ENCODE data around the gene XPA.
"Not testable (repeated sequence)": the region's sequence is repeated elsewhere in the genome, so short reads cannot be mapped to it uniquely, and the experiment has no call there.

Gene XPA

GRCh38 chr9:97704345-97704677 is 7.2 kb upstream of the XPA start:
- TF ChIP-seq CTCF (IDR thresholded peaks at IDR 0.05; ENCODE audit: low read depth, low read length, missing control alignments), result no peak
- DNase-seq (ENCODE audit: low read depth), result no peak
- H3K4me3 ChIP-seq (ENCODE audit: low read depth, low read length), result no peak overlapping the region

- no peak for TF ChIP-seq CTCF (IDR thresholded peaks at IDR 0.05; ENCODE audit: low read depth, low read length, missing control alignments)
- DNase-seq (ENCODE audit: low read depth), result no peak
- H3K4me3 ChIP-seq (ENCODE audit: low read depth, low read length), result no peak overlapping the region
Observed at GRCh38 chr9:97703437-97704344, 6.6 kb upstream of the XPA start.

- not testable (repeated sequence) for H3K4me3 ChIP-seq (ENCODE audit: low read depth, low read length); DNase-seq (ENCODE audit: low read depth)
Observed at GRCh38 chr9:97699824-97700223, 2.7 kb upstream of the XPA start.

GRCh38 chr9:97699281-97699680 is 2.1 kb upstream of the XPA start:
- DNase-seq (ENCODE audit: low read depth); H3K4me3 ChIP-seq (ENCODE audit: low read depth, low read length): not testable (repeated sequence)

GRCh38 chr9:97698865-97699264 is 1.7 kb upstream of the XPA start:
- no peak for TF ChIP-seq CTCF (IDR thresholded peaks at IDR 0.05; ENCODE audit: low read depth, low read length, missing control alignments)
- no peak overlapping the region for H3K4me3 ChIP-seq (ENCODE audit: low read depth, low read length)
- DNase-seq (ENCODE audit: low read depth), result no peak

GRCh38 chr9:97697837-97698236 is 697 bp upstream of the XPA start:
- no peak for TF ChIP-seq CTCF (IDR thresholded peaks at IDR 0.05; ENCODE audit: low read depth, low read length, missing control alignments)
- no peak for DNase-seq (ENCODE audit: low read depth)
- peak overlapping the region; percentile 93; the same call in 1 of the 2 replicates for H3K4me3 ChIP-seq (ENCODE audit: low read depth, low read length)

- DNase-seq (ENCODE audit: low read depth), result no peak
- TF ChIP-seq CTCF (IDR thresholded peaks at IDR 0.05; ENCODE audit: low read depth, low read length, missing control alignments), result no peak
- peak overlapping the region; percentile 93 for H3K4me3 ChIP-seq (ENCODE audit: low read depth, low read length)
Observed at GRCh38 chr9:97695995-97696802, 941 bp downstream of the XPA start.

Measured in GM12864 (cell line).